Measurements from ENCODE around the gene SGCD.

Gene SGCD

DNA sequence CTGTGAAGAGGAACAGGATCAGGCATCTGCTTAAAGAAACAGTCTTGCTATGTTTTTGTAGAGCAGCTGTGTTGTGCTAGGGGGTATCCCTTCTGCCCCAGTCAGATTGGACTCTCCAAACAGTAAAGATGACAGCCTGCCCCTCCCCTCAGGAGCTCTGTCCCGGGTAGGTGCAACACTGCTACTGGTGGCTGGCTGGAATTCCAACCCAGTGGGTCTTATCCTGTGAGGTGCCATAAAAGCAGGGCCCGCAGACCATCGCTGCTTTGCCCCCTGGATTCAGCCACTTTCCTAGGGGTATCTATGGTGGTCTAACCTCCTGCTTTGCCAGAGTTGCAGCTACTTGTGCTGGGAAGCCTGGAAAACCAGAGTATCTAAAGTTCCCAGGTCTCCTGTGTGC is 408.5 kb downstream of the SGCD start:
- TF ChIP-seq, protein P1, sequence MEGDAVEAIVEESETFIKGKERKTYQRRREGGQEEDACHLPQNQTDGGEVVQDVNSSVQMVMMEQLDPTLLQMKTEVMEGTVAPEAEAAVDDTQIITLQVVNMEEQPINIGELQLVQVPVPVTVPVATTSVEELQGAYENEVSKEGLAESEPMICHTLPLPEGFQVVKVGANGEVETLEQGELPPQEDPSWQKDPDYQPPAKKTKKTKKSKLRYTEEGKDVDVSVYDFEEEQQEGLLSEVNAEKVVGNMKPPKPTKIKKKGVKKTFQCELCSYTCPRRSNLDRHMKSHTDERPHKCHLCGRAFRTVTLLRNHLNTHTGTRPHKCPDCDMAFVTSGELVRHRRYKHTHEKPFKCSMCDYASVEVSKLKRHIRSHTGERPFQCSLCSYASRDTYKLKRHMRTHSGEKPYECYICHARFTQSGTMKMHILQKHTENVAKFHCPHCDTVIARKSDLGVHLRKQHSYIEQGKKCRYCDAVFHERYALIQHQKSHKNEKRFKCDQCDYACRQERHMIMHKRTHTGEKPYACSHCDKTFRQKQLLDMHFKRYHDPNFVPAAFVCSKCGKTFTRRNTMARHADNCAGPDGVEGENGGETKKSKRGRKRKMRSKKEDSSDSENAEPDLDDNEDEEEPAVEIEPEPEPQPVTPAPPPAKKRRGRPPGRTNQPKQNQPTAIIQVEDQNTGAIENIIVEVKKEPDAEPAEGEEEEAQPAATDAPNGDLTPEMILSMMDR (IDR thresholded peaks at IDR 0.05; ENCODE audit: low read depth, low read length) = no peak
- no peak for DNase-seq (ENCODE audit: low read depth, low spot score)
- H3K4me3 ChIP-seq (ENCODE audit: low read depth, low read length) = no peak overlapping the region
- in situ Hi-C loops (cut with HindIII; ENCODE audit: low sequenced_read_pairs) = no loop called here

DNA sequence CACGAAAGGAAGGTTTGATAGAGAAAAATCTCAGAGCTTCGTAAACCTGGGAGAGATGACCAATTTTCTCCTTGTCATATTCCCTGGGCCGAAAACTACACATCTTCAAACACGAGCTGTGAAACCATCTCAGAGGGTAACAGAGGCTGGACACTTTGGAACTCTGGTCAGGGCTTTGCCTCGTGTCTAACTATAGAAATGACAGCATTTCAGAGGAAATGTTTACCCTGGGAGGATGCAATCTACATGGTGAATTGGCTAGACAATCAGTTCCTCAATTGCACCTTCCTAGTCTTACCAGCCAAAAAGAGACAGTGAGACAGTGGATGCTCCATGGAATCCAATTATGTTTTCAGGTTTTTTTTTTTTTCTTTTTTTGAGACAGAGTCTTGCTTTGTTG is 414.6 kb downstream of the SGCD start:
- DNase-seq (ENCODE audit: low read depth, low spot score) = no peak
- in situ Hi-C loops (cut with HindIII; ENCODE audit: low sequenced_read_pairs) = no loop called here
- H3K4me3 ChIP-seq (ENCODE audit: low read depth, low read length) = no peak overlapping the region
- TF ChIP-seq, protein P1 (IDR thresholded peaks at IDR 0.05; ENCODE audit: low read depth, low read length) = no peak

DNA sequence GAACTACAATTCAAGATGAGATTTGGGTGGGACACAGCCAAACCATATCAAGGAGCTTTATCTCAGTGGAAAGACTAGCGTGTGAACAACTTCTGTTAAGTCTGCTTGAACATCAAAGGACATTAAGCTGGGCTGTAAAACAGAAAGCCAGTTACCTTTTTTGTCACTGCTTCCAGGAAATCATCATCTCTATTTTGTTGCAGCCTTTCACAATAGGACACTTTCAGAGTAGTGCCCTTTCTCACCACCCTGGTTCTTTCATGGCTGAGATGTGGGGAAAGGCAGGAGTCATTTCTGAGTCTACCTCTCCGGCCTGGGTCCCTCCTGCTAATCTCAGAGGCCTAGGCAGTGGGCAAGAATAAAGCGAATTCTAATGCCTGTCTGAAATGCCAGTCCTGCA is 426.9 kb downstream of the SGCD start:
- TF ChIP-seq, protein P1 (IDR thresholded peaks at IDR 0.05; ENCODE audit: low read depth, low read length) = no peak
- H3K4me3 ChIP-seq (ENCODE audit: low read depth, low read length) = no peak overlapping the region
- in situ Hi-C loops (cut with HindIII; ENCODE audit: low sequenced_read_pairs) = no loop called here
- DNase-seq (ENCODE audit: low read depth, low spot score) = no peak

DNA sequence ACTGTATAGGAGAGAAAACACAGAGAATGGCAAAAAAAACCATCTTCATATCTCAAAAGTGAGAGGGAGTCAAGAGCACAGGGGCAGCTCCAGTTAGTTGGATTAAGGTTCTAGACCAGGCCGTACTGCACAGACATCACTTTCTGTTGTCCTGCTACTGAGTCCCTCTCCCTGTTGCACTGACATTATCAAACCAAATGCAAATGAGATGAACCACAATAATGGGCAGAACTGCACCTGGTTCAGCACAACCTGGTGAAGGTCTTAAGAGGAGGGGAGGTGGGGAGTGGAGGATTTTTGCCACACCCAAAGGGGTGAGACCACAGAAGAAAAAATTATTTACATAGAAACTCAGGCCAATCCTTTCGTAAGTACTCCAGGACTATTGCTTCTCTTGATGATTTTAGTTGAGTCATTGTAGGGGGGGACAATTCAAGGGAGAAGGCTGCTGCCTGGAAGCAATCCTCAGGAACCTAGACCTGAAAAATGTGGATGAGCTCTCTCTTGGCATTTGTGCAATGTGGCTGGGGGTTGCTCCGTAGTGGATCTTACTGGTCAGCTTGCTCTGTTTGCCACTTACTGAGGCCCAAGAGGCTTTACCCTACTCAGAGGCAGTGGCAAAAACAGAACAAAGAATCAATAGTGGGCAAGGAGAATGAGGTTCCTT is 428.6 kb downstream of the SGCD start:
- TF ChIP-seq, protein P1 (IDR thresholded peaks at IDR 0.05; ENCODE audit: low read depth, low read length) = no peak
- DNase-seq (ENCODE audit: low read depth, low spot score) = no peak
- no peak overlapping the region for H3K4me3 ChIP-seq (ENCODE audit: low read depth, low read length)
- in situ Hi-C loops (cut with HindIII; ENCODE audit: low sequenced_read_pairs) = no loop called here

DNA sequence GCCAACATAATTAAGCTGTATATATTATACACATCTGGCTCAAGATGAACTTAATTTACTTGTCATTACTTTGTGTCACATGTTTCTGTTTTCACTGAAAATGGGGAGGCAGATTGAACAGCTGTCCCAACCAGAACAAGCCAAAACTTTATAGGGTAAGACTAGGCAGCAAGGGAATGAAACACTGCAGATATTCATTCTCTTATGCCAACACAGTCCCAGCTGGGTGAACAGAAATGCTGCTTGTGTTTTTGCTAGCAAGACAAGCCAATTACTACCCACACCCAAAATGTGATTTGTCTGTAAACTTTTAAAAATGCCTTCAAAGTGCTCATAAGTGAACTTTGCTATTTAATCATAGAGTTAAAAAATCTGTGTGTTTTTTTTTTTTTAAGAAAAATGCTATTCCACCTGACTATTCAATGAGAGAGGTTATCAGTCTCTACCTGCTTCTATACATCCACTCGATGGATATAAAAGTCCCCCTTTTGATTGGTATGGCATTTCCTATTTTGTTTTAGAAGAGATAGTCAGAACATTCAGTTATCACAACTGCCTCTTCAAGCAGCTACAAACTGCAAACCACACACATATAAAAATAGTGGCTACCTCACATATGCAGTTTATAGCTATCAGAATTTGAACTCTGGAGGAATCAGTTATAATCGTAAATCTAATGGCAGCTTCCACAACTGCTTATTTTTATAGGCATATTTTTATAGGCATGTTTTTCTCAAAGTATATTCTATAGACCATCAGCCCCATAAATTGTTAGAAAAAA is 431.2 kb downstream of the SGCD start:
- no peak for DNase-seq (ENCODE audit: low read depth, low spot score)
- in situ Hi-C loops (cut with HindIII; ENCODE audit: low sequenced_read_pairs) = no loop called here
- no peak overlapping the region for H3K4me3 ChIP-seq (ENCODE audit: low read depth, low read length)
- TF ChIP-seq, protein P1 (IDR thresholded peaks at IDR 0.05; ENCODE audit: low read depth, low read length) = no peak

DNA sequence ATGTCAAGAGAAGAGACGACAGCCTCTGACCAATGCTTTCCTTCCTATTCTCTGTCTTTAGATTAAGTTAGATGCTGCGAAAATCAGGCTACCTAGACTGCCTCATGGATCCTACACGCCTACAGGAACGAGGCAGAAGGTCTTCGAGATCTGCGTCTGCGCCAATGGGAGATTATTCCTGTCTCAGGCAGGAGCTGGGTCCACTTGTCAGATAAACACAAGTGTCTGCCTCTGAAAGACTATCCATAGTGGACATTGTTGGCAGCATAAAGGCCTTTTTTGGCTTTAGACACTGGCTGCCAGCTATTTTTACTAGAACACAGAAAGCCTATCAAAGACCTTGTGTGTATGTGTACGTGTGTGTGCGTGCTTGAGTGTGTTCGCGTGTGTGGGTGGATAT is 432.2 kb downstream of the SGCD start:
- in situ Hi-C loops (cut with HindIII; ENCODE audit: low sequenced_read_pairs) = no loop called here
- TF ChIP-seq, protein P1 (IDR thresholded peaks at IDR 0.05; ENCODE audit: low read depth, low read length) = no peak
- DNase-seq (ENCODE audit: low read depth, low spot score) = no peak

More for the DNA sequence above, 432.2 kb downstream of the SGCD start:
- no peak overlapping the region for H3K4me3 ChIP-seq (ENCODE audit: low read depth, low read length)

Measured in astrocyte of the spinal cord (primary cell).